KOPT-K1 (cell line): Measurements from ENCODE around the gene GALNT11.
"Not testable (repeated sequence)": the region's sequence is repeated elsewhere in the genome, so short reads cannot be mapped to it uniquely, and the experiment has no call there.

Experiments
- H3K27ac ChIP-seq: fragments of 200-600 bp; sonication (generic); 2 replicates; pipeline ENCODE4 v1.5.1; 2016; ENCODE audit warnings: antibody characterized with exemption, mild to moderate bottlenecking, low read depth, low read length; ENCODE audit not compliant: poor library complexity, severe bottlenecking
- H3K36me3 ChIP-seq: fragments of 200-600 bp; sonication (generic); 2 replicates; pipeline ENCODE4 v1.5.1; 2017; ENCODE audit warnings: antibody characterized with exemption, mild to moderate bottlenecking, low read length, moderate library complexity; ENCODE audit not compliant: insufficient read depth
- H3K9me3 ChIP-seq: fragments of 200-600 bp; sonication (generic); 2 replicates; pipeline ENCODE4 v1.5.1; 2017; ENCODE audit warnings: antibody characterized with exemption, low read length, mild to moderate bottlenecking; ENCODE audit not compliant: insufficient read depth, poor library complexity, severe bottlenecking

GALNT11 gene

GRCh38 chr7:152076940-152077933, 51.8 kb downstream of the GALNT11 start:
- Histone ChIP-seq H3K9me3 (no peaks in the 10 kb centered on the region), H3K27ac (no peak overlapping the region), H3K36me3 (no peaks in the 10 kb centered on the region)

GRCh38 chr7:152078025-152078424, 52.6 kb downstream of the GALNT11 start:
- H3K36me3 ChIP-seq, result no peaks in the 10 kb centered on the region
- H3K9me3 ChIP-seq, result no peaks in the 10 kb centered on the region
- H3K27ac ChIP-seq, result no peak overlapping the region

- no peaks in the 10 kb centered on the region for H3K9me3 ChIP-seq
- H3K27ac ChIP-seq, result no peak overlapping the region
- no peaks in the 10 kb centered on the region for H3K36me3 ChIP-seq
Measured at GRCh38 chr7:152078786-152079185, 53.3 kb downstream of the GALNT11 start.

- Histone ChIP-seq H3K36me3 (no peaks in the 10 kb centered on the region), H3K9me3 (no peaks in the 10 kb centered on the region), H3K27ac (no peak overlapping the region)
Measured at GRCh38 chr7:152081088-152081487, 55.6 kb downstream of the GALNT11 start.

- not testable (repeated sequence) for H3K9me3 ChIP-seq, H3K27ac ChIP-seq, H3K36me3 ChIP-seq
Measured at GRCh38 chr7:152082073-152082721, 56.7 kb downstream of the GALNT11 start.

GRCh38 chr7:152085131-152085530, 59.7 kb downstream of the GALNT11 start:
- Histone ChIP-seq H3K9me3 (peaks cover 14% of the 10 kb centered on the region), H3K36me3 (no peaks in the 10 kb centered on the region), H3K27ac (no peak overlapping the region)

- Histone ChIP-seq H3K27ac (no peak overlapping the region), H3K36me3 (no peaks in the 10 kb centered on the region), H3K9me3 (peaks cover 14% of the 10 kb centered on the region)
Measured at GRCh38 chr7:152086513-152086912, 61.0 kb downstream of the GALNT11 start.

GRCh38 chr7:152089183-152089582, 63.7 kb downstream of the GALNT11 start:
- no peak overlapping the region for H3K27ac ChIP-seq
- H3K36me3 ChIP-seq, result no peaks in the 10 kb centered on the region
- peaks cover 14% of the 10 kb centered on the region for H3K9me3 ChIP-seq

GRCh38 chr7:152090747-152091146, 65.3 kb downstream of the GALNT11 start:
- Histone ChIP-seq H3K9me3 (peaks cover 14% of the 10 kb centered on the region), H3K27ac (no peak overlapping the region), H3K36me3 (no peaks in the 10 kb centered on the region)

GRCh38 chr7:152093717-152094116, 68.2 kb downstream of the GALNT11 start:
- Histone ChIP-seq H3K9me3 (peaks cover 11% of the 10 kb centered on the region), H3K36me3 (no peaks in the 10 kb centered on the region), H3K27ac (no peak overlapping the region)

- no peak overlapping the region for H3K27ac ChIP-seq
- no peaks in the 10 kb centered on the region for H3K9me3 ChIP-seq
Measured at GRCh38 chr7:152095771-152096170, 70.3 kb downstream of the GALNT11 start.

GRCh38 chr7:152097330-152097729, 71.9 kb downstream of the GALNT11 start:
- Histone ChIP-seq H3K36me3 (no peaks in the 10 kb centered on the region), H3K9me3 (no peaks in the 10 kb centered on the region), H3K27ac (no peak overlapping the region)

More at GRCh38 chr7:152095771-152096170, 70.3 kb downstream of the GALNT11 start:
- H3K36me3 ChIP-seq, result no peaks in the 10 kb centered on the region

GRCh38 chr7:152103066-152103465, 77.6 kb downstream of the GALNT11 start:
- Histone ChIP-seq H3K27ac (no peak overlapping the region), H3K36me3 (no peaks in the 10 kb centered on the region), H3K9me3 (no peaks in the 10 kb centered on the region)

GRCh38 chr7:152103691-152104090, 78.2 kb downstream of the GALNT11 start:
- Histone ChIP-seq H3K36me3 (no peaks in the 10 kb centered on the region), H3K27ac (no peak overlapping the region), H3K9me3 (no peaks in the 10 kb centered on the region)

- Histone ChIP-seq H3K36me3 (no peaks in the 10 kb centered on the region), H3K9me3 (no peaks in the 10 kb centered on the region), H3K27ac (no peak overlapping the region)
Measured at GRCh38 chr7:152105205-152105604, 79.7 kb downstream of the GALNT11 start.
